Activated naive CD4-positive, alpha-beta T cell treated with anti-CD3 and anti-CD28 coated beads, Interleukin-2, amount 50 U/mL, for 16 hours (primary cell): ENCODE data around the gene PCDHGB5.
"Not testable (repeated sequence)": the region's sequence is repeated elsewhere in the genome, so short reads cannot be mapped to it uniquely, and the experiment has no call there.

ENCODE experiments used
- DNase-seq: peaks from one replicate; pipeline ENCODE4 v3.0.0-alpha.2; 2020

The PCDHGB5 gene

GRCh38 chr5:141413540-141414069 is 15.9 kb downstream of the PCDHGB5 start:
- no peak for DNase-seq

DNA sequence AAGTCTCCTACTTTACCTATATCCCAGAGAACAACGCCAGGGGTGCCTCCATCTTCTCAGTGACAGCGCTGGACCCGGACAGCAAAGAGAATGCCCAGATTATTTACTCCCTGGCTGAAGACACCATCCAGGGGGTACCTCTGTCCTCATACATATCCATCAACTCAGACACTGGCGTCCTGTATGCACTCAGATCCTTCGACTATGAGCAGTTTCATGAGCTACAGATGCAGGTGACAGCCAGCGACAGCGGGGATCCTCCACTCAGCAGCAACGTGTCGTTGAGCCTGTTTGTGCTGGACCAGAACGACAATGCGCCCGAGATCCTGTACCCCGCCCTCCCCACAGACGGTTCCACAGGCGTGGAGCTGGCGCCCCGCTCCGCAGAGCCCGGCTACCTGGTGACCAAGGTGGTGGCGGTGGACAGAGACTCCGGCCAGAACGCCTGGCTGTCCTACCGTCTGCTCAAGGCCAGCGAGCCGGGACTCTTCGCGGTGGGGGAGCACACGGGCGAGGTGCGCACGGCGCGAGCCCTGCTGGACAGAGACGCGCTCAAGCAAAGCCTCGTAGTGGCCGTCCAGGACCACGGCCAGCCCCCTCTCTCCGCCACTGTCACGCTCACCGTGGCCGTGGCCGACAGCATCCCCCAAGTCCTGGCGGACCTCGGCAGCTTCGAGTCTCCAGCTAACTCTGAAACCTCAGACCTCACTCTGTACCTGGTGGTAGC is 17.0 kb downstream of the PCDHGB5 start:
- DNase-seq = not testable (repeated sequence)

DNA sequence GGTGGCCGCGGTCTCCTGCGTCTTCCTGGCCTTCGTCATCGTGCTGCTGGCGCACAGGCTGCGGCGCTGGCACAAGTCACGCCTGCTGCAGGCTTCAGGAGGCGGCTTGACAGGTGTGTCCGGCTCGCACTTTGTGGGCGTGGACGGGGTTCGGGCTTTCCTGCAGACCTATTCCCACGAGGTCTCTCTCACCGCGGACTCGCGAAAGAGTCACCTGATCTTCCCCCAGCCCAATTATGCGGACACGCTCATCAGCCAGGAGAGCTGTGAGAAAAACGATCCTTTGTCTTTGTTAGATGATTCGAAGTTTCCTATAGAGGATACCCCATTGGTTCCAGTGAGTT is 17.5 kb downstream of the PCDHGB5 start:
- not testable (repeated sequence) for DNase-seq

DNA sequence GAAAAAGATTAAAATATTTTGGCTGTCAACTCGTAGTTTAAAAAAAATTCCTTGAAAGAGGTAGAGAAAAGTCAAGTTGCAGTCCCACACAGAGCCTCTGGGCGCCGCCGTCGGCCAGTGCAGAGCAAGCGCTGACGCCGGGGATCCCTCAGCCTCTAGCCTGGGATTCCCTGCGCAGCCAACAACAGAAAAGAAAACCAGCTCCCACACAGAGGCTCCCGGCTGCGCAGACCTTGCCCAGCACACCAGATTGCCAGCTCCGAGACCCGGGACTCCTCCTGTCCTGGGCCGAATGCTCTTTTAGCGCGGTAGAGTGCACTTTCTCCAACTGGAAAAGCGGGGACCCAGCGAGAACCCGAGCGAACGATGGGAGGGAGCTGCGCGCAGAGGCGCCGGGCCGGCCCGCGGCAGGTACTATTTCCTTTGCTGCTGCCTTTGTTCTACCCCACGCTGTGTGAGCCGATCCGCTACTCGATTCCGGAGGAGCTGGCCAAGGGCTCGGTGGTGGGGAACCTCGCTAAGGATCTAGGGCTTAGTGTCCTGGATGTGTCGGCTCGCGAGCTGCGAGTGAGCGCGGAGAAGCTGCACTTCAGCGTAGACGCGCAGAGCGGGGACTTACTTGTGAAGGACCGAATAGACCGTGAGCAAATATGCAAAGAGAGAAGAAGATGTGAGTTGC is 19.9 kb downstream of the PCDHGB5 start, which contains the start of gene PCDHGB7:
TSS of gene PCDHGB7 (plus strand) at position 184 of the 679 bp plus-strand sequence. CDS start at position 367, 183 bp downstream.
- DNase-seq = peak; percentile 43

- no peak for DNase-seq
Observed at GRCh38 chr5:141419074-141419880, 21.5 kb downstream of the PCDHGB5 start.

DNA sequence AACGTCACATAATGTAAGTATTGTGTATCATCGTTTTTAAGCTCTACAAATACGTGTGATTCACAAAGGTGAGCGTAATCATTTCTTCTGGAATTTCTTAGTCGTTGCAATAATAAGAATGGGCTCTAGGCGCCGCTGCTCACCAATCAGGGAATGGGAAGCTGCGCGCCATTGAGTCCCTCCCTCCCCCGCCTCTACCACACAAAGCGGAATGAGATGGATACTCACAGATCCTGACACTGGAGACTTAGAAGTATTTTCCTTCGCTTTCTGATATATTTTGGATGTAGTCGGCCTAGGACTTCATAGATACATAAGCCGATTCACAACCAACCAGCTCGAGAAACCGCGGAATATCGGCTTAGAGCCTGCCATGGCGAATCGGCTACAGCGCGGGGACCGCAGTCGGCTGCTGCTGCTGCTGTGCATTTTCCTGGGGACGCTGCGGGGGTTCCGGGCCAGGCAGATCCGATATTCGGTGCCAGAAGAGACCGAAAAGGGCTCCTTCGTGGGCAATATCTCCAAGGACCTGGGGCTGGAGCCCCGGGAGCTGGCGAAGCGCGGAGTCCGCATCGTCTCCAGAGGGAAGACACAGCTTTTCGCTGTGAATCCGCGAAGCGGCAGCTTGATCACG is 23.2 kb downstream of the PCDHGB5 start, which contains the start of gene PCDHGA11:
TSS of gene PCDHGA11 (plus strand) at position 197 of the 634 bp plus-strand sequence. CDS start at position 374, 177 bp downstream.
- DNase-seq = no peak

GRCh38 chr5:141421489-141421855 is 23.7 kb downstream of the PCDHGB5 start:
- DNase-seq = no peak

- DNase-seq = no peak
Observed at GRCh38 chr5:141422742-141423291, 25.1 kb downstream of the PCDHGB5 start.

- no peak for DNase-seq
Observed at GRCh38 chr5:141427783-141428426, 30.2 kb downstream of the PCDHGB5 start.

- no peak for DNase-seq
Observed at GRCh38 chr5:141430332-141431113, 32.8 kb downstream of the PCDHGB5 start, which contains the start of gene PCDHGA12. PCDHGA12 (plus strand) TSS chr5:141430507; CDS start chr5:141430760, 253 bp downstream.

DNA sequence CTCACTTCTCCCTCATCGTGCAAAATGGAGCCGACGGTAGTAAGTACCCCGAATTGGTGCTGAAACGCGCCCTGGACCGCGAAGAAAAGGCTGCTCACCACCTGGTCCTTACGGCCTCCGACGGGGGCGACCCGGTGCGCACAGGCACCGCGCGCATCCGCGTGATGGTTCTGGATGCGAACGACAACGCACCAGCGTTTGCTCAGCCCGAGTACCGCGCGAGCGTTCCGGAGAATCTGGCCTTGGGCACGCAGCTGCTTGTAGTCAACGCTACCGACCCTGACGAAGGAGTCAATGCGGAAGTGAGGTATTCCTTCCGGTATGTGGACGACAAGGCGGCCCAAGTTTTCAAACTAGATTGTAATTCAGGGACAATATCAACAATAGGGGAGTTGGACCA is 33.5 kb downstream of the PCDHGB5 start:
- no peak for DNase-seq

GRCh38 chr5:141432308-141432707 is 34.6 kb downstream of the PCDHGB5 start:
- not testable (repeated sequence) for DNase-seq

GRCh38 chr5:141432726-141433125 is 35.0 kb downstream of the PCDHGB5 start:
- DNase-seq = not testable (repeated sequence)

DNA sequence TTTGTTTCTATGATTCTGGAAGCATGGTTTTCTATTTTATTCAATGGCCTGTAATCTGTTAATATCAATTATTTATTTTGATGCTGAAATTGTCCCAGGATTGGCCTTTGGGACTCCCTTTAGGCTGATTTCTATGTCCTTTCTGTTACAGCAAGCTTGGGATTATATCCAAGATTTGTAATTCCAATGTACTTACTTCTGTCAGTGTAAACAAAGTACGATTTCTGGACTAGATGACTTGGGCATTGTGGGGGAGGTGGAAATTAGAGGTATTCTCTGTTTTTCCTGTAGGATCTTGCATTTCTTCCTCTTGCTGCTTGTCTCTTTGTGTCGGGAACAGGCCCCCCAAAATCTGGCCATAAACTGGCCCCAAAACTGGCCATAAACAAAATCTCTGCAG is 36.3 kb downstream of the PCDHGB5 start:
- no peak for DNase-seq

DNA sequence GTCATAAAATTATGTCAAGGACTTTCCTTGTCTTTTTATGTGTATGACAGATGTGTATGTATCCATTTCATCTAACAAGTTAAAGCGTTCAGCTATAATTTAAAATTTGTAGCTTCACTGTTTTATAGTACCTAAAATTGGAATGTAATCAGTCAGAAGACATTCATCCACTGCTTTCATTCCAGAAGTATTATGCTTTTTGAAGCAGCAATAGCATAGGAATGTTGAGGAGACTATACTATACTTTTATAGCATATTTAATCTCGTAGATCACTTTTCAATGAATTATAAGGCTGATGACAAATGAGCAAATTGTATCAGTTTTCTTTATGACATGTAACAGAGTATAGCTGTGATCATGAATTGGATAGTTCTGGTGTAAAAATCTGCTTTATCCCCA is 39.5 kb downstream of the PCDHGB5 start:
- DNase-seq = no peak

DNA sequence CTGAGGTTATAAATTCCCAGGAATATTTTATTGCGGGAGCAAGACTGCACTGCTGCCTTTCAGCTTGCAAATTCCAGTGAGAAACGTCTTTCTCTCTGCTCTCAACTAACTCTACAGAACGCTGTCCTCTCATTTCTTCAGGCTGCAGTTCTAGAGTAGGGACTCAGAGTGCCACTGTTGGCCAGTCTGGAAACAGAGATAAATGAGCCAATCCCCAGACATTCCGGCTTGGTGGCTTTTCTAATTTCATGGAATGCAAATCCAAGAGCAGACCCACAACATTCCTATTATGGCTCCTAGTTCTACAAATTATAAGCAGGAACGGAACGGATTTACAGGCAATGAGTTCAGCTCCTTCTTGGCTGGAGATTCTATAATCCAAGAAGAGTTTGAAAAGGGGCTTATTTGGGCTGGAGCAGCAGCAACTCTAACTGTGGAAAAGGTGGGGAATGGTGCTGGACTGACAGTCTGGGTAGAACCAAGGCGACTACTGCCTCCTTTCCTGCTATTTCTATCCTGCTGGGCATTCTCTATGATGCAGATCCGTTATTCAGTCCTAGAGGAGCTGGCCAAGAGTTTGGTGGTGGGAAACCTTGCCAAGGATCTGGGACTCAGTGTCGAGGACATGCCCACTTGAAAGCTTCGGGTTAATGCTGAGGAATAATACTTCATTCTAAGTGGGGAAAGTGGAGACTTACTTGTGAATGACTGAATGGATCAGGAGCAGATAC is 41.8 kb downstream of the PCDHGB5 start:
- no peak for DNase-seq

- no peak for DNase-seq
Observed at GRCh38 chr5:141440341-141440740, 42.6 kb downstream of the PCDHGB5 start.

GRCh38 chr5:141441571-141442170 is 43.9 kb downstream of the PCDHGB5 start:
- no peak for DNase-seq
